ENCODE measurements around the gene SDCBP2.

- TF ChIP-seq EZH2 (IDR thresholded peaks at IDR 0.05; ENCODE audit: low read length) (no peak), CTCF (optimal IDR thresholded peaks at IDR 0.05 in 1 of 3, IDR thresholded peaks at IDR 0.05 in 1 of 3, conservative IDR thresholded peaks at IDR 0.05 in 1 of 3; ENCODE audit: extremely low read depth in 1 of 3, insufficient read depth in 2 of 3, low read length in 3 of 3) (no peak)
Measured at GRCh38 chr20:1326031-1326930, 2.7 kb downstream of the SDCBP2 start.

All from keratinocyte (primary cell).